ELF-1 (cell line): ENCODE measurements around the gene ERCC1.

Source experiments
- DNase-seq: peaks from one replicate; pipeline ENCODE4 v3.0.0-alpha.2; 2016; ENCODE audit warnings: low read depth, low spot score

The ERCC1 gene

DNA sequence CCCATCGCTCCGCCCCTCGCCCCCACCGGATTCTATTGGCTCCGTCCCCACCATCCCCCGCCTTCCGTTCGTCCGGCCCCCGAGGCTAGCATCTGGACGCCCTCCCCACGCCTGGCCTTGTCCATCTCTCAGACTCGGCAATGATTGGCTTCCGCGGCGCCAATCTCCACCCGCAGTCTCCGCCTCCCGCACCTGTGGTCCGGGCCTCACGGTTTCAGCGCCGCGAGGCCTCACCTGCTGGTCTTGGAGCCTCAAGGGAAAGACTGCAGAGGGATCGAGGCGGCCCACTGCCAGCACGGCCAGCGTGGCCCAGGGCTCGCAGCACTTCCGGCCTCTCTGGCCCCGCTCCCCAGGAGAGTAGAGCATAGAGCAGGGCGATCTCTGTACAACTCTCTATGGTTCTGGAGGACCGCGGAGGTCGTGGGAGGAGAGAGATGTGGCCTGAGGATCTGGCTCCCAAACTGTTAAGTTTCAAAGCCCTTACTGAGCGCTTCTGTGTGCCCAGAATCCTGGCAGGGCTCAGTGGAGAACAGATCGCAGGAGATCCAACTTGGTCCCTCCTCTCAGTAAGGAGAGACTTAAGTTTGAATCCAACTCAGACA, at the start of gene ERCC1:
Gene ERCC1, minus strand, starts transcription at position 329 of the 602 bp plus-strand sequence. CDS start 543 bp downstream, outside the sequence.
- peak; percentile 99 for DNase-seq

DNA sequence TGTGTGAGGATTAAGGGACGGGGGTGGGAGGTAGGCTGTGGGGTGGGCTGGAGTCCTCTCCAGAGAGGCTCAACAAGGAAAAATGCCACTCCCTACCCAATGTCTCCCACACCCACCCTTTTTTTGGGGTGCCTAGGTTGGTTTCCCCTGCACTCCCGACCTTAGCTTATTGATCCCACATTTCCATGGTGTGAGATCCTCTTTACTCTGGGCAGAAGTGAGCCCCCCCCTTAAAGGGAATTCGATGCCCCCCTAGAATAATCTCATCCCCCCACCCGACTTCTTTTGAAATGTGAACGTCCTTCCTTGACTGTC, 49.6 kb upstream of the ERCC1 start:
- DNase-seq = no peak

DNA sequence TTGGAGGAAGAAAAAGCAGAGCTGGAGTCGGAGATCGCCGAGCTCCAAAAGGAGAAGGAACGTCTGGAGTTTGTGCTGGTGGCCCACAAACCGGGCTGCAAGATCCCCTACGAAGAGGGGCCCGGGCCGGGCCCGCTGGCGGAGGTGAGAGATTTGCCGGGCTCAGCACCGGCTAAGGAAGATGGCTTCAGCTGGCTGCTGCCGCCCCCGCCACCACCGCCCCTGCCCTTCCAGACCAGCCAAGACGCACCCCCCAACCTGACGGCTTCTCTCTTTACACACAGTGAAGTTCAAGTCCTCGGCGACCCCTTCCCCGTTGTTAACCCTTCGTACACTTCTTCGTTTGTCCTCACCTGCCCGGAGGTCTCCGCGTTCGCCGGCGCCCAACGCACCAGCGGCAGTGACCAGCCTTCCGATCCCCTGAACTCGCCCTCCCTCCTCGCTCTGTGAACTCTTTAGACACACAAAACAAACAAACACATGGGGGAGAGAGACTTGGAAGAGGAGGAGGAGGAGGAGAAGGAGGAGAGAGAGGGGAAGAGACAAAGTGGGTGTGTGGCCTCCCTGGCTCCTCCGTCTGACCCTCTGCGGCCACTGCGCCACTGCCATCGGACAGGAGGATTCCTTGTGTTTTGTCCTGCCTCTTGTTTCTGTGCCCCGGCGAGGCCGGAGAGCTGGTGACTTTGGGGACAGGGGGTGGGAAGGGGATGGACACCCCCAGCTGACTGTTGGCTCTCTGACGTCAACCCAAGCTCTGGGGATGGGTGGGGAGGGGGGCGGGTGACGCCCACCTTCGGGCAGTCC, 49.0 kb upstream of the ERCC1 start:
- peak; percentile 39 for DNase-seq

DNA sequence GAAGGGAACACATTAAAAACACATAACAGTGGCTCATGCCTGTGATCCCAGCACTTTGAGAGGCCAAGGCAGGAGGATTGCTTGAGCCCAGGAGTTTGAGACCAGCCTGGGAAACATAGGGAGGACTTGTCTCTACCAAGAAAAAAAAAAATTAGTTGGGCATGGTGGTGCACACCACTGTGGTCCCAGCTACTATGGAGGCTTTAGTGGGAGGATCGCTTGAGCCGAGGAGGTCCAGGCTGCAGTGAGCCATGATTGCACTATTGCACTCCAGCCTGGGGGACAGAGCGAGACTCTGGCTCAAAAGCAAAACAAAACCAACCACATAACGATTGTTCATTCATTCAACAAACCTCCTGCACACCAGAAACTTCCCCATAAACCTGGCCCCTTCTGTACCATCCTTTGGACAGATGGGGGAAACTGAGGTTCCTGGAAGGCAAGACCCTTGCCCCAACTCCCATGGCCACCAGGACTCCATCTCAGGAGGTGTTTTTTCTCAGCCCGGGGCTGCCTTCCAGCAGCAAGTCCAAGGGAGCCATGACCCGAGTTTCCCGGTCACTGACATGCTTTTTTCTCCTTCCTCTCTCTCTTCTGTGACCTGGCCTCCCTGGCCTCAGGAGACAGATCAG, 48.3 kb upstream of the ERCC1 start:
- DNase-seq = peak; percentile 29

DNA sequence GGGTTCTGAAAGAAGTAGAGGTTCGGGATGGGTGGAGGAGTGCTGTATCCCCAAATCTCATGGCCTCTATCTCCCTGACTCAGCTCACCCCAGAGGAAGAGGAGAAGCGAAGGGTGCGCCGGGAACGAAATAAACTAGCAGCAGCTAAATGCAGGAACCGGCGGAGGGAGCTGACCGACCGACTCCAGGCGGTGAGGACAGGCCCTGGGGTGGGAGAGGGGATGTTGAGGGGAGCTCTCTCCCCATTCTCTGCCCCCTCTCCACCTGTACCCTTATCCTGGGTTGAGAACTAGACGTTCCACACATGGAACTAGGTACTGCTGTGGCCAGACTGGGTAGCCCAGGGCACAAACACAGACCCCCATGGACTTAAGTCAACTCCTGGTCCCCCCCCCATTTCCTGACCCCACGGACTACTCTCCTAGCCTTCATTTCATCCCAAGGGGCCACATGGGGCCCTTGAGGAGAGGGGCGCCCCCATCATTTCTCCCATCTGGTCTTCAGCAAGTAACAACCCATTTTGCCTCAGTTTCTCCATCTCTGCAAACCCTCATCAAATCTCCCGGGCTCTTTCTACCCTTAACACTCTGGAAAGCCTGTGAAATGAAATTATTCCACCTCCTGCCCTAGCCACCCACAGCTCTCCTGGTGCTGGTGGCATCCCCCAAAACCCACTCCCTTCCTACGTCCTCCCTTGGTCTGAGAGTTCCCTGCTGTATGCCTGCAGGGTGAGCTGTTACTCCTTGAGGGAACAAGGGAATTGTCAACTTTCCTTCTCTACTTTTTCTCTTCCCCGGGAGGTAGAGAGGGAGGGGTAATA, 47.6 kb upstream of the ERCC1 start:
- DNase-seq = no peak

DNA sequence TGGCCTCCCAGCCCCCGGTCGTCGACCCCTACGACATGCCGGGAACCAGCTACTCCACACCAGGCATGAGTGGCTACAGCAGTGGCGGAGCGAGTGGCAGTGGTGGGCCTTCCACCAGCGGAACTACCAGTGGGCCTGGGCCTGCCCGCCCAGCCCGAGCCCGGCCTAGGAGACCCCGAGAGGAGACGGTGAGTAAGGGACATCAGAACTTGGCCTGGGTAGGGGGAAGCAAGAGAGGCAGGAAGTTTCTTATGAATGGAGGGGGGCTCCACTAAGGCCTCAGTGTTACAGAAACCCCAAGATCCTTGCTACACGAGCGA, 47.0 kb upstream of the ERCC1 start:
- no peak for DNase-seq

DNA sequence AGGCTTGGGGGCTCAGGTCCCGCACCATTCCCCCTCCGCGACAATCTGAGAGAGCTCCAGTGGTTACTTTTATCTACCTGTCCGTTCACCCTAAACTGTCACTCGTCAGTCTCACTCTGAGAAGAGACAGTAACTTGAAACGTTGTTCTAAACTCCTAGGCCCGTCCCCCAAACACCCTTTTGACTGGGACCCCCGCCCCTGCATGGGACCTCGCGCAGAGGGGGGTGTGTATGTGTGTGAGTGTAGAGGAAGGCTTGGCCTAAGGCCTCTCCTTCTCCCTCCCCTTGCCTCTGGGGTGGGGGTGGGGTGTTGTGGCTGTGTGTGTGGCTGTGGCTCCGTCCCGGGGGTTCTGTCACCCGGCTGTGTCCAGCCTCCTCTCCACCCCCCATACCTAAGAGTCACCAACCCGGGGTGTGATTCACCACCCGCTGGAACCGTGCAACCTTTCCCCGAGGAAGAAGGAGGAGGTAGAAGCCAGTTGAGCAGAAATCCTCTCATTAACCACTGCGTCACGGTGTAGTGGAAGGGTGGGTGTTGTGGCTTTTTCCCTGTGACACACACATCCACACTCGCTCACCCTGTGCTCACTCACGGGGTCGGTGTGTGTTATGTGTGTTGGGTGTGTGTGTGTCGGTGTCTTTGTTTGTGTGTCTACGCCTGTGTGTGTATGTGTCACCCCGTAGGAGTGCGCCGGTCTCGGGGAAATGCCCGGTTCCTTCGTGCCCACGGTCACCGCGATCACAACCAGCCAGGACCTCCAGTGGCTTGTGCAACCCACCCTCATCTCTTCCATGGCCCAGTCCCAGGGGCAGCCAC, 46.4 kb upstream of the ERCC1 start:
- DNase-seq = no peak

DNA sequence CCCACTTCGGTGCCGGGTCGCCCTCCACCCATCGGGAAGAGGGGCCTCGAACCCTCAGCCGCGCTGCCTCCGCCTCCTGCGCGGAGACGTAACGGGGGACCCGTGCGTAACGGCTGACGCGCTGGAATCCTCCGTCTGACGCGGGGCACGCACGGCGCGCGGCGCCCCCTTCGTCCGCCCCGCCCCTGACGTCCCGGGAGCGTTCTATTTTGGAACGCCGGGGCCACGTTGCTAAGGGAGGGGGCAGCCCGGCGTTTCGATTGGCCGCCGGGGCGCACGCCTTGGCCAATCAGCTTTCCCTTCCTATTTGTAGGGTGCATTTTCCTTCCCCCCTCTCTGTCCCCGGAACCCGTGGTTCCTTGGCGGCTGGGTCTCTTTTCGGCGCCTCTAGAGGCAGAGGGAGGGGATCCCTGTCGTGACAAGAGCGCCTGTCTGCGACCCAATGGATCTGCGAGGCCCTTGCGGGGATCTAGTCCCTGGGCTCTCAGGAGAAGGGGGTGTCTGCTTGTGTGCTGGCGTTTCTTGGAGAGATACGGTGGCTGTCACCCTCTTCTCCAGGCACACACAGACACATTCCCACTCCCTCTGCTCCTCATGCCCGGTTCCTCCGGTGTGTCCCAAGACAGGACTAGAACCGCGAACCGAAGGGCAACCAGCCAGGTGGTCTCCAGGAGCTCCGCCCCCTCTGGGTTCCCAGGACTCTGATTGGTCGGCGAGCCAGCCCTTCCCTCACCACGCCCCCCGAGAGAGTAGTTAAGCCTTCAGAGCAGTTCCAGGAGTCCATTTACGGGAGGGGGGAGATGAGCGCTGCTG, 45.6 kb upstream of the ERCC1 start:
- DNase-seq = peak; percentile 95

DNA sequence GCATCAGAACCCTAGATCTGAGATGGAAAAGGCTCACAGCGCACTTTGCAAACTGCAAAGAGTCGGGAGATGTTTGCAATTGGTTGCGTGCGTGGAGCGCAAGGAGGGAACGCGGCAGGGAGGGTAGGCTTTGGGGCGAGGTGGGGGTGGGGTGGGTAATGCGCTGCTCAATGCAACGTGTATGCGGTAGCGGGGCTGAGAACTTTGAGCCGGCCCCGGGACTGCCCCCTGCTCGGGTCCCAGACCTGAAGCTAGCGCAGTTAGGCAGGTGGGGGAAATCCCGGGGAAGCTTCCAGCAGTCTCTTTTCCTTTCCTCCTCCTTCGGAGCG, 45.0 kb upstream of the ERCC1 start:
- no peak for DNase-seq

DNA sequence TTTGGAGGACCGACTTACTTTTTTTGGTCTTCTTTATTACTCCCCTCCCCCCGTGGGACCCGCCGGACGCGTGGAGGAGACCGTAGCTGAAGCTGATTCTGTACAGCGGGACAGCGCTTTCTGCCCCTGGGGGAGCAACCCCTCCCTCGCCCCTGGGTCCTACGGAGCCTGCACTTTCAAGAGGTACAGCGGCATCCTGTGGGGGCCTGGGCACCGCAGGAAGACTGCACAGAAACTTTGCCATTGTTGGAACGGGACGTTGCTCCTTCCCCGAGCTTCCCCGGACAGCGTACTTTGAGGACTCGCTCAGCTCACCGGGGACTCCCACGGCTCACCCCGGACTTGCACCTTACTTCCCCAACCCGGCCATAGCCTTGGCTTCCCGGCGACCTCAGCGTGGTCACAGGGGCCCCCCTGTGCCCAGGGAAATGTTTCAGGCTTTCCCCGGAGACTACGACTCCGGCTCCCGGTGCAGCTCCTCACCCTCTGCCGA, 44.5 kb upstream of the ERCC1 start:
- DNase-seq = peak; percentile 40

DNA sequence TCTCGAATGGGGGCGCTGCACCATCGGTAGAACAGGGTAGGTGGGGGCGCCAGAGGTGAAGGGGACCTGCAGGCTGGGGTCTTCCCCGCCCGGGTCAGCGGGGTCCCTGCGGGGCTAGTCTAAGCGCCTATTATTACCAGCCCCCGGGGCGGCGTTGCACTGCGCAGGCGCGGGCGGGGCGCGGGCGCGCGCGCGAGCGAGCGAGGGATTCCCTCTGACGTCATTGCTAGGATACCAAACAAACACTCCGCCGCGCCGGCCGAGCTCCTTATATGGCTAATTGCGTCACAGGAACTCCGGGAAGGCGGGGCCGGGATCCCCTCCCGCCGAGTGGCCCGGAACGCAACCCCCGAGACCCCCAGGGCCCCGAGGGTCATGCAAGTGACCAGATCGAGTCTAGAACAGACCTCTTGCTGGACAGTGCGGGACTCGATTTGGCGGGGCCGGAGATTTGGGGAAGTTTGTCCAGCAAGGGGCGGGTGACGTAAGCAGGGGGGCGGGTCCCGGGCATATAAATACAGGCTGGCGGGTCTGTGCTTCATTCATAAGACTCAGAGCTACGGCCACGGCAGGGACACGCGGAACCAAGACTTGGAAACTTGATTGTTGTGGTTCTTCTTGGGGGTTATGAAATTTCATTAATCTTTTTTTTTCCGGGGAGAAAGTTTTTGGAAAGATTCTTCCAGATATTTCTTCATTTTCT, 43.9 kb upstream of the ERCC1 start, which contains the start of gene FOSB:
Gene FOSB, plus strand, starts transcription at position 541 of the 703 bp plus-strand sequence. CDS start 591 bp downstream, outside the sequence.
- peak; percentile 96 for DNase-seq

DNA sequence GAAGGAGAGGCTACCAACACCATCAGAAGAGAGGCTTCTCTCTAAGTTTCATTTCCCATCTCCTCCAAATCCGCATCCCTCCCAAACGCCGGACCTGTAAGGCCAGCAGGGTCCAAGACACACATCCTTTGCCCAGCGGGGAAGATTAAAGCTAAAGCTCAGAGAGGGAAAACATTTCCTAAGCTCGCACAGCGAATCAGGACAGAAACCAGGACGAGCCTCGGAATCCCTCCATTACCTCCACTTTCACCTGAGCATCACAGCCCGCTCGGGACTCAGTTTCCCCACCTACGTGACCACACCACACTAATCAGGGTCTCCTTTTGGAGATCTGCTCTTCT, 43.4 kb upstream of the ERCC1 start:
- no peak for DNase-seq

DNA sequence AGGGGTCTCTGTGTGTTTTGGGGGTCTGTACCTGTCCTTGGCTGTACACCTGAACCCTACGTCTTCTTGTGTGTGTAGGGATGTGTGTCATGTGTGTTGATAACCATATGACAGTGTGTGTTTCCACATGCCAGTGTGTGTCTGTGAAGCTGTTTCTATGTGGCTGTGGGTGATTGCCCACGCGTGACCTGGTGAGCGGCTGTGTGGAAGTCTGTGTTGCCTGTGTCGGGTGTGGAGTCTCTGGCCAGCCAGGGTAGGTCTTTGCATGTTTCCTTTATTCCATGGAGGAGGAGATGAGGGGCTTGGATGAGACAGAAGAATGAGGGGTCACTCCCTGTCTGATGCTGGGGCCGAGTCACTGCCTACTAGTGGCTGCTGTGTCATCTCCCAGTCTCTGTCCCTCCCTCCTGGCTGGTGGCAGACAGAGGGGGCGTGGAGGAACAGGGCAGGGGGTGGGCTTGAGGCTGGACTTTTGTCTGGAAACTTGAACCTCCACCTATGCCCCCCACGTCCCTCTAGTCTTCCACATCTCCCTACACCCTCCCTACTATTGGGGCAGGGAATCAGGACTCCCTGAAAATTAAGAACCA, 41.2 kb upstream of the ERCC1 start:
- DNase-seq = no peak

DNA sequence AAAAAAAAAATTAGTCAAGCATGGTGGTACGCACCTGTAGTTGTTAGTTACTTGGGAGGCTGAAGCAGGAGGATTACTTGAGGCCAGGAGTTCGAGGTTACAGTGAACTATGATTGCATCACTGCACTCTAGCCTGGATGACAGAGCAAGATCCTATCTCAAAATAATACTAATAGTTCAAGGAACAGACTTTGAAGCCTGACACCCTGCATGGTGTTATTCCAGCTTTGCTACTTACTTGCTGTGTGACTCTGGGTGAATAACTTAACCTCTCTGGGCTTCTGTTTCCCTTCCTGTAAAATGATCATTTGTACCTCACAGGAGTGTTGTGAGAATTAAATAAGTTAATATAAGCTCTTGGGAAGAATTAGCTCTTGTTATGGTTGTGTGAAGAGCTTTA, 40.6 kb upstream of the ERCC1 start:
- no peak for DNase-seq

DNA sequence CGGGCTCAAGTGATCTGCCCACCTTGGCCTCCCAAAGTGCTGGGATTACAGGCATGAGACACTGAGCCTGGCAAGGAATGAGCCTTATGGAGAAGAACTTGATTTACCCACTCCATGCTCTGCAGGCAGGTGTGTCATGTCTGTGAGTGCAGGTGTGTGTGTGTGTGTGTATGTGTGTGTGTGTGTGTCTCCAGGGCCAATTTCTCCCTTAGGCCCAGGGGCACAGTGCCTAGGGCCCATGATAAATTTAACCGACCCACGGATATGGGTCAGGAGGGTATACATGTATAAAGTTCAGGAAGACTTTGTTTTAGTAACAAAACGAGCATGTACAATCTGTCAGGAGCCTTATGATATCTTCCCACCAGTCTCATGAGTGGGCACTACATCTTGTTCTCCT, 39.5 kb upstream of the ERCC1 start:
- no peak for DNase-seq

DNA sequence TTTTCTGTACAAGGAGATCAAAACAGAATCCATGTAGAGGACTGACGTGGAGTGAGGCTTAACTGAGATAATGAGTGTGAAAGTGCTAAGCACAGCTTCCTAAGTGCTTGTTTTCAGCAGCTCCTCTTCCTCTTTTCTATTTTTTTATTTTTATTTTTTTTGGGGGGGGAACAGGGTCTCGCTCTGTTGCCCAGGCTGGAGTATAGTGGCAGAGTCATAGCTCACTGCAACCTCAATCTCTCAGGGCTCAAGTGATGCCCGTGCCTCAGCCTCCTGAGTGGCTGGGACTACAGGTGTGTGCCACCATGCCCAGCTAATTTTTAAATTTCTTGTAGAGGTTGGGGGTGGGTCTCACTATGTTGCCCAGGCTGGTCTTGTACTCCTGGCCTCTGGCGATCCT, 38.5 kb upstream of the ERCC1 start:
- DNase-seq = no peak

DNA sequence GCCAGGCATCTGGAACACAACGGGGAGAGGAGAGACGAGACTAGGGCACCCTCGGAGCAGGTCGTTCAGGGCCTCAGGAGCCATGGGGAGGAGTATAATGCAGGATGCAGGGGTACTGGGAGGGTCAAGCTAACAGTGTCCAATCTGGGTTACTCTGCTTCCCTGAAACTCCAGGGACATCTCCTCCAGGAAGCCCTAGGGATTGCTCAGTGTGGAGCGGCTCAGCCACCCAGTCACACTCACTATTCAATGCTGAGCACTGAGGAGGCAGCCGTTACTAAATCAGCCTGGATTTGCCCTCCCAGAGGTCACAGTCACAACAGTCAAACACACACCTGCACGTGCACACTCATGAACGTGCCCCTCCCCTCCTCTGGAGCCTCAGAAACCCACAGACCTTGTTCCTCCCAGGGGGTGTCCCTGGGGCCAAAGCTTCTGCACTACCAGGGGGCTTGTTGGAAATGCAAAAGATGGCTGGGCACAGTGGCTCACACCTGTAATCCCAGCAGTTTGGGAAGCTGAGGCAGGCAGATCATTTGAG, 37.2 kb upstream of the ERCC1 start:
- DNase-seq = no peak

DNA sequence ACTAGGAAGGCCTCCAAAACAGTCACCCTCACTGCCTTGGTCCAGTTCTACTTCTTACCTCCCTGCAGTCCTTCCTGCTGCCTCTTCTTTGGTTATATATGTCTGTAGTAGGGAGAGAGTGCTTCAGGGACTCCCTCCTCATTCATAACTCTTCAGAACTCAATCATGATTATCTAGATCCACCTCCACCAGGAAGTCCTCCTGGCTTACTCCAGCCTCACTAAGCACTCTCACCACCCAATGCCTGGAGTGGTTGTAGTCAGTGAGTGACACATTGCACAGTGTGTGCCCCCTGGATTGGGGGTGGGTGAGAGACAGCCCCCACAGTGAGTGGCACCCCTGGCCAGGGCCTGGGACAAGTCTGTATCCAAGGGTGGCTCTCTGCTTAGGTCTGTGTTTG, 34.1 kb upstream of the ERCC1 start:
- no peak for DNase-seq

DNA sequence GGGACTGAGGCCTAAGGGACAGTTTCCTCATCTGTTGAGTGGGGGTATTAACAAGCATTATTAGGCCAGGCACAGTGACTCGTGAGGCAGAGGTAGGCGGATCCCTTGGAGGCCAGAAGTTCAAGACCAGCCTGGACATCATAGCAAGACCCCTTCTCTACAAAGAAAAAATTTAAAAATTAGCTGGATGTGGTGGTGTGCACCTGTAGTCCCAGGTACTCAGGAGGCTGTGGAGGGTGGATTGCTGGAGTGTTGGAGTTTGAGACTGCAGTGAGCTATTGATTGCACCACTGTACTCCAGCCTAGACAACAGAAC, 32.7 kb upstream of the ERCC1 start:
- no peak for DNase-seq
